GM21528 (cell line): ENCODE measurements around the gene IPO11.
"Not testable (repeated sequence)": the region's sequence is repeated elsewhere in the genome, so short reads cannot be mapped to it uniquely, and the experiment has no call there.

Experiments used
- ATAC-seq: cut with Tn5 transposase; IDR thresholded peaks from one replicate; pipeline ENCODE4 v1.9.1; 2021; ENCODE audit warnings: mild to moderate bottlenecking, moderate library complexity; ENCODE audit not compliant: unreplicated experiment, low FRiP score

The IPO11 gene

GRCh38 chr5:62594364-62594984, 181.9 kb downstream of the IPO11 start:
- no peak for ATAC-seq

DNA sequence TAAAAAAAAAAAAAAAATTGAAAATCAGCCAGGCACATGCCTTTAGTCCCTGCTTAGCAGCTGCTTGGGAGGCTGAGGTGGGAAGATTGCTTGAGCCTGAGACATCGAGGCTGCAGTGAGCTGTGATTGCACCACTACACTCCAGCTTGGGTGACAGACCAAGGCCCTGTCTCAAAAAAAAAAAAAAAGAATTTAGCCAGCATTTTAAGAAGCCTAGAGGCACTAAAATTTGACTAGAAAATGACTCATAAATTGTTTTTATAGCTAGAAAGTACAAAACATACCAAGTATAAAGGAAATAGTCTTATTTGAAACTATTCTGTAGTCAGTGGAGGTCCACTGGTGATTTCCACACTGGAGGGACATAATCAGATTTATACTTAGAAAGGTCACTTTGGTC, 183.5 kb downstream of the IPO11 start:
- no peak for ATAC-seq

DNA sequence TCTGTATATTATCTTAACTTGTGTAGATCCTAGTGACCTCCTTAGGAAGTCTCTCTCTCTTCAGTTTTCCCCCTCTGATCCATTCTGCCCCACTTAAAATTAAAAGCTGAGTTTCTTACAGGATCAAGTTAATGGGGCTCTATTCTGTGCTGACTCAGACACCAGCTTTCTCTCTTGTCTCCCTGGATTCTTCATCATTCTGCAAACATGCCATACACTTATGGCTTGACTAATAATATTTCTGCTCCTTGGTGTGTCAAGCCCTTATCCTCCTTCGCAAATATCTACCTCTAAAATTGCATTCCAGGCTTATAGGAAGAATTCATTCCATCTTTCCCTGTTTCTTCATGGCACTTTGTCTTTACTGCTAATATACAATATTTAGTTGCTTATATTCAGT, 184.1 kb downstream of the IPO11 start:
- no peak for ATAC-seq

DNA sequence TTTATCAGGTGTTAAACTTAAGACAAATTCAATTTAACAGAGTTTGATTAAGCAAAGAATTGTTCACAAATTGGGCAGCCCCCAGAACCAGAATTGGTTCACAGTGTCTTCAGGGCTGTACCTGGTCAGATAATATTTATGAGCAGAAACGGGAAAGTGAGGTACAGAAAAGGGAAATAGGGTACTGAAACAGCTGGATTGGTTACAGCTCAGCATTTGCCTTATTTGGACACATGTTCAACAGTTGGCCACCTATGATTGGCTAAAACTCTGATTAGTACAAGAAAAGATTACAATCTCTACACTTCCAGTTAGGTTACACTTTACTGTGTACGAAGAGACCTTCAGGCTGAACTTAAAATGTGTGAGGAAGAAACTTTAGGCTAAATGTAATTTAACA, 184.8 kb downstream of the IPO11 start:
- no peak for ATAC-seq

DNA sequence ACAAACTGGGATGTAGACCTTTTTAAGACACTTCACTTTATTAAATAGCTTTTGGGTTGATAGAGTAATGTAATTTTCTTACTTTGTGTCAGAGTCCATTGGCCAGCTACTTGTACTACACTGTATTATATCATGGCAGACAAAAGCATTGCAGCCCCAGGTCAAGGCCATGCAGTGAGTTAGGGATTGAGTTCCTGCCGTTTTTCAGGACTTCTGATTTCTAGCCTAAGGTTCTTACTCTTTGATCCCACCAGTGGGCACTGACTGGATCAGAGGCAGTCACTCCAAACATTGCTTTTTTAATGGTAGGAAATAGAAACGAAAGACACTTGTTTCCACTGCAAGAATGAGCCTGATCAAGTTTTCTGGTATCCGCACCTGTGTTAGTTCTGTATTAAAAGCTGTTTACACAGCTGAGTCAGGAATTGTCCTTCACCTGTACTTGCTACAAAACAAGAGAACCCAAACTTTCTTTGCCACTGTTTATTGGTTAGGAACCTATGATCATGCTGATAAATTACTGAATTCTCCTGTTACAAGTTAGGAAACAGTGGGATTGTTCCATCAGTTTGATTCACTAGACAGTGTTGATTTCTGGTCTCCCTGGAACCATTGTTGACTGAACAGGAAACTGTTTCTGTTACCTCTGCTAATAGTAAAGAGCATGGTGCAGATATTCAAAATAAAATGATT, 188.1 kb downstream of the IPO11 start:
- no peak for ATAC-seq

DNA sequence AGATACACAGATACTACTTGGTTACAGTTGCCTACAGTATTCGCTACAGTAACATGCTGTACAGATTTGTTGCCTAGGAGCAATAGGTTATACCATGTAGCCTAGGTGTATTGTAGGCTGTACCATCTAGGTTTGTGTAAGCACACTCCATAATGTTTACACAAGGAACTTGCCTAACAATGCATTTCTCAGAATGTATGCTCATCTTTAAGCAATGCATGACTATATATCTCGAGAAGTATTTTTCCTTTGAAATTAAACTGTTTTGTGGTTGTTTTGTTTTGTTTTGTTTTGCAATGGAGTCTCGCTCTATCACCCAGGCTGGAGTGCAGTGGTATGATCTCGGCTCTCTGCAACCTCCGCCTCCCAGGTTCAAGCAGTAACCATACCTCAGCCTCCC, 191.4 kb downstream of the IPO11 start:
- ATAC-seq = no peak

- ATAC-seq = no peak
These were observed 193.1 kb downstream of the IPO11 start for GRCh38 chr5:62605638-62606037.

DNA sequence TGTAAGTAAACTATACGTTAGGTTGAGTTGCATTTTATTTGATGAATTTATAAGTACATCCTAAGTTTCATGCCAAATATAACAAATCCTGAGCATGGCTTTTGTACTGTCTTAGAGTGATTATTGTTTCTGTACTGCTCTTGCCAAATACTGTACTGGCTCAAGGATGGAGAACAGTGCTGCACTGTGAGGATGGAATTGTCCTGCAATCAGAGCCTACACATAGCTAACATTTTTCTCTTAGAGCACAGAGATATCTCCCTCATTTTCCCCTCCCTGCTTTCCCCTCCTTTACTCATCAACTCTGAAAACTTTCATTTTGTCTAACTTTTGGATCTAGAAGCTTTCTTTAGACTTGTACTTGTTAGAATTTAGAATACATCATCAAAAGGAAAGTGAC, 194.3 kb downstream of the IPO11 start:
- ATAC-seq = no peak

- no peak for ATAC-seq
These were observed 195.1 kb downstream of the IPO11 start for GRCh38 chr5:62607615-62608014.

- no peak for ATAC-seq
These were observed 196.3 kb downstream of the IPO11 start for GRCh38 chr5:62608529-62609511.

DNA sequence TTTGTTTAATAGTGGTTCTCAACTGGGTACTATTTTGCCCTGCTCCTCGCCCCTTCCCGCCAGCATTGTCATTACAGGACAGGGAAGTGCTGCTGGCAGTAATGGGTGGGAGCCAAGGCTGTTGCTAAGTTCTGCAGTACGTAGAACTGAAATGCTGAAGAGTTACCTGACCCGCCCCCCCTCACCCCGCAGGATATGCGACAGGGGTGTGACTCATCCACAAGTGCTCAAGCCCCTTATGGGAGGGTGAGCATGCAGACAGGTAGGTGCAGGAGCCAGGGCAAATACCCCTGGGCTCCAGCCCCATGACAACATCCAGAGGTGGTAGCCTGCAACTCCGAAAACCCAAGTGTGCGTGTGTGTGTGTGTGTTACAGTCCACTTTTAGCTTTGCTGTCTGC, 201.8 kb downstream of the IPO11 start:
- ATAC-seq = no peak

DNA sequence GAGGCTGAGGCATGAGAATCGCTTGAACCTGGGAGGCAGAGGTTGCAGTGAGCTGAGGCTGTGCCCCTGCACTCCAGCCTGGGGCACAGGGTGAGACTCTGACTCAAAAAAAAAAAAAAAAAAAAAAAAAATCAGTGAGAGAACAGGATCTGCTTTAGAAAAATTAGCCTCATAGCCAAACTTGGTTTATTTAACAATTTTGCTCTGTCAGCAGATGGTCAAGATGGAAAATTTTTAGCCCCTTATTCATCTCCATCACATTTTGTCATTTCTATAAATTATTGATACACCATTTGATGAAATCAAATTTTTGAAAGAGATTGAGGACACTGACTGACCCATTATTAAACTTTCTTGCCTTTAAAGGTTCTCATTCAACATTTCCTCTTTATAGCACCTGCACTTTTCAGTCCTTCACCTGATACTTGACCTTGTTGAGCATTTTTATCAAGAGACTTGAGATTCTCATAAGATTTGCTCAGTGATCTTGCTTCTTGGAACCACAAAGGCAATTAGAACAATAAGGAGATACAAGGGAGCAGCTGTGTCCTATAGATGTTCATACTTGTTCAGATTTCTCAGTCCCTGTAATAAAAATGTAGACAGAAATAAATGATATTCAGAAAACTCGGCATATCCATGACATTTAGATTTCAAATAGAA, 204.2 kb downstream of the IPO11 start:
- ATAC-seq = no peak

DNA sequence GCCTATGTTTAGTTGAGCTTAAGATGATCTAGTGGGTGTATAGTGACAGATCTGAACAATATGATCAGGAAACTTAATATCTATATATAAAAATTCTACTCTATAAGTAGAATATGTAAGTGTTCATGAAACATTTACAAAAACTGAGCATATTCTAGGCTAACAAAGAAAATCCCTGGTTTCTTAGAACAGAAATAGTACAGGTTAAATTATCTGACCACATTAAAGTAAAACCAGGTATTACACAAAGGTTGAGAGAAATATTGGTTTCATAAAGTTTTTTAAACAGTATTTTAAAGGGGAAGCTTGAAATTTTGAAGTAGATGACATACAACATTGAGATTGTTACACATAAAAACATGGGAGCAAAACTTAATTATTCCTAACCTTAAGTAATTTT, 205.4 kb downstream of the IPO11 start:
- ATAC-seq = no peak

DNA sequence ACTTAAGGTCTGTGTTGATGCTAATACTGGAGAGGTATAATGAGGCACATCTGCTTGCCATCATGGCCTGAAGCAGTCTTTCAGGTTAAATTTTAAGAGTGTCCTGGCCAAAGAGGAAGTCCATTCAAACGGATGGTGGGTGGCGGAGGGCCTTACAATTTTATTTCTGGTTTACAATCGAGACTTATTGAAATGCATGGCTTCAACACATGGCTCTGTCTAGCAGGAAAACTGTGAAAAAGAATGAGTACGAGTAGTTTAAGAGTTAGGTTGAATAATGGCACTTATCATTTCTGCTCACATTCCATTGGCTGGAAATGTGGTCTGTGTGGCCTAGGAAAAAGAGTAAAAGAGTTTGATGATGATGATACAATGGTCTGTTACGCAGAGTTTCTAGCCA, 208.2 kb downstream of the IPO11 start:
- ATAC-seq = no peak

GRCh38 chr5:62621280-62621679, 208.7 kb downstream of the IPO11 start:
- ATAC-seq = no peak

GRCh38 chr5:62623271-62623670, 210.7 kb downstream of the IPO11 start:
- ATAC-seq = no peak

GRCh38 chr5:62624436-62624835, 211.9 kb downstream of the IPO11 start:
- not testable (repeated sequence) for ATAC-seq

GRCh38 chr5:62626534-62626933, 214.0 kb downstream of the IPO11 start:
- no peak for ATAC-seq

GRCh38 chr5:62627121-62627520, 214.6 kb downstream of the IPO11 start:
- ATAC-seq = no peak

GRCh38 chr5:62627901-62628300, 215.3 kb downstream of the IPO11 start:
- no peak for ATAC-seq
